NCI-H2107 treated with DMSO at 0.1 percent for 48 hours (cell line): Measurements from ENCODE around the gene PPP6R3.
A peak's percentile ranks its signal among the peaks of the same experiment; 100 is the strongest.

Experiments
- DNase-seq: peaks from one replicate; lab custom pipeline; 2025; ENCODE audit not compliant: unreplicated experiment; lab: John Stamatoyannopoulos, UW

The PPP6R3 gene, protein sequence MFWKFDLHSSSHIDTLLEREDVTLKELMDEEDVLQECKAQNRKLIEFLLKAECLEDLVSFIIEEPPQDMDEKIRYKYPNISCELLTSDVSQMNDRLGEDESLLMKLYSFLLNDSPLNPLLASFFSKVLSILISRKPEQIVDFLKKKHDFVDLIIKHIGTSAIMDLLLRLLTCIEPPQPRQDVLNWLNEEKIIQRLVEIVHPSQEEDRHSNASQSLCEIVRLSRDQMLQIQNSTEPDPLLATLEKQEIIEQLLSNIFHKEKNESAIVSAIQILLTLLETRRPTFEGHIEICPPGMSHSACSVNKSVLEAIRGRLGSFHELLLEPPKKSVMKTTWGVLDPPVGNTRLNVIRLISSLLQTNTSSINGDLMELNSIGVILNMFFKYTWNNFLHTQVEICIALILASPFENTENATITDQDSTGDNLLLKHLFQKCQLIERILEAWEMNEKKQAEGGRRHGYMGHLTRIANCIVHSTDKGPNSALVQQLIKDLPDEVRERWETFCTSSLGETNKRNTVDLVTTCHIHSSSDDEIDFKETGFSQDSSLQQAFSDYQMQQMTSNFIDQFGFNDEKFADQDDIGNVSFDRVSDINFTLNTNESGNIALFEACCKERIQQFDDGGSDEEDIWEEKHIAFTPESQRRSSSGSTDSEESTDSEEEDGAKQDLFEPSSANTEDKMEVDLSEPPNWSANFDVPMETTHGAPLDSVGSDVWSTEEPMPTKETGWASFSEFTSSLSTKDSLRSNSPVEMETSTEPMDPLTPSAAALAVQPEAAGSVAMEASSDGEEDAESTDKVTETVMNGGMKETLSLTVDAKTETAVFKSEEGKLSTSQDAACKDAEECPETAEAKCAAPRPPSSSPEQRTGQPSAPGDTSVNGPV

GRCh38 chr11:68460741-68461574, at the start of gene PPP6R3:
Gene PPP6R3, plus strand, starts transcription at chr11:68460752. Its CDS starts 76,913 bp downstream, at chr11:68537665.
- no peak for DNase-seq

DNA sequence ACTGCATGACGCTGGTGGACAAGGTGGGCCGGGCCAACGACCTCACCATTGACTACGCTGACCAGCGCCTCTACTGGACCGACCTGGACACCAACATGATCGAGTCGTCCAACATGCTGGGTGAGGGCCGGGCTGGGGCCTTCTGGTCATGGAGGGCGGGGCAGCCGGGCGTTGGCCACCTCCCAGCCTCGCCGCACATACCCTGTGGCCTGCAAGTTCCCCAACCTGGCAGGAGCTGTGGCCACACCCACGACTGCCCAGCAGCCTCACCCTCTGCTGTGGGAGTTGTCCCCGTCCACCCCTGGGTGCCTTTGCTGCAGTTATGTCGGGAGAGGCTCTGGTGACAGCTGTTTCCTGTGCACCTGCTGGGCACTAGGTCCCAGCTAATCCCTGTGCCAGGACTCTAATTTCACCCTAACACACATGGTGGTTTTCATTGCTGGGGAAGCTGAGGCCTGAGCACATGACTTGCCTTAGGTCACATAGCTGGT, 49.0 kb upstream of the PPP6R3 start:
- DNase-seq: no peak

DNA sequence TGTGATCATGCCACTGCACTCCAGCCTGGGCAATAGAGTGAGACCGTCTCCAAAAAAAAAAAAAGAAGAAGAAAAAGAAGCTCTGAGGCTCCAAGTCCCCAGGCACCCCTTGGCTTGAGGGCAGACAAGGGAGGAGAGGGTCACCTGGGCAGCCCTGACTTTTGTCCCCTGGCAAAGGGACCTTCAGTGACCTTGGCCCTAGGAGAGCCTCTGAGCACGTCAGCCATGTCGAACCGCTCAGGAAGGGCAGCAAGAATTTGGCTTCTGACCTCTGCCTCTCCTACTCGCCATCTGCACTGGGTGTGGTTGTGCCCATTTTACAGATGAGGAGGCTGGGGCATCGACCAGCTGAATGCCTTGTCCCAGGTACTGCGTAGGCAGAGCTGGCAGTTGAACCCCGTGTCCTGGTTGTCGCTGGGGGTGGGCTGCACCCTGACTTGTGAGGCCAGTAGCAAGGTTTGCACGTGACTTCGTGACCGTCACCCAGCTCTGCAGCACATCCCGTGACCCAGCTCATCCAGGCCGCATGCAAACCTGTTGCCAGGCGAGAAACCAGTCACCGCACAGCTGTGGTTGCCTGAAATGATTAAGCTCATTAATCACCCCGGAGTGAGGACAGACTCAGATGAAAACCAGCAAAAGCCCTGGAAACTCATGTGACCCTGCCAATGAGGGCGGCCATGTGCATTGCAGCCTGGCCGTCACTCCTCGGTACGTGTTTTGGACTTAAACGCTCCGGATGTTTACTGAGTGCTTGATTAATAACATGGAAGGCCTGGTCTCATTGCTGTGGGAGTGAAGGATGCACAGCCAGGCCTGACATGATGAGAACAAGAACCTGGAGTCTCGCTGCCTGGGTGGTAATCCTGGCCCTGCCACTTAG, 47.7 kb upstream of the PPP6R3 start:
- no peak for DNase-seq

GRCh38 chr11:68413591-68413999, 47.0 kb upstream of the PPP6R3 start:
- DNase-seq: no peak

DNA sequence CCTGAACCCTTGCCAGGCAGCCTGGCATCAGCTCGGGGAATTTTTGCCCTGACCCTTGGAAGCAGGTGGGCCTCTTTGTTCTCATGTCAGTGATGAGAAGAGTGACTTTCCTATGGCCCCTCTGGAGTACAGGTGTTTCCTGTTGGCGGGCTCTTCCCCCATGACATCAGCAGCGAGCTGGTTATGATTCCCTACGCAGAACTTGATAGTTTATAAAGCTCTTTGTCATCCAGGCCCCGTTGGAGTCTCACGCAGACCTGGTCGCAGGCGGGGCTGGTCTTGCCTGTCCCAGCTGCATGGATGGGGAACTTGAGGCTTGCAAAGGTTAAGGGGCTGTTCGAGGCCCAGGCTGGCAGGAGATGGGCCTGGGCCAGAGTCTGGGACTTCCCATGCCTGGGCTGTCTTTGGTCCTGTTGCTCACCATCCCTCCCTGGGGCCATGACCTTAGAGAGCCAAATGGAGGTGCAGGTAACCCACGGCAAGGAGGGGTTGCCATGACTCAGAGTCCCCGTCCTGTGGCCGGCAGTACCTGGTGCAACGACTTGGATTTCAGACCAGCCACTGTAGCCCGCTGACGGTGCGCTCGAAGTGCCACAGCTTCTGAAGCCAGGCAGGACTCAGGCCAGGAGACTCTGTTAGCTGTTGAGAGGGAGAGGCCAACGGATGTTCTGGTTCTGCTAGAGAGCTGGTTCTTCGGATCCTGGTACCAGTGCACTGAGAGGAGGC, 45.9 kb upstream of the PPP6R3 start:
- DNase-seq: no peak

DNA sequence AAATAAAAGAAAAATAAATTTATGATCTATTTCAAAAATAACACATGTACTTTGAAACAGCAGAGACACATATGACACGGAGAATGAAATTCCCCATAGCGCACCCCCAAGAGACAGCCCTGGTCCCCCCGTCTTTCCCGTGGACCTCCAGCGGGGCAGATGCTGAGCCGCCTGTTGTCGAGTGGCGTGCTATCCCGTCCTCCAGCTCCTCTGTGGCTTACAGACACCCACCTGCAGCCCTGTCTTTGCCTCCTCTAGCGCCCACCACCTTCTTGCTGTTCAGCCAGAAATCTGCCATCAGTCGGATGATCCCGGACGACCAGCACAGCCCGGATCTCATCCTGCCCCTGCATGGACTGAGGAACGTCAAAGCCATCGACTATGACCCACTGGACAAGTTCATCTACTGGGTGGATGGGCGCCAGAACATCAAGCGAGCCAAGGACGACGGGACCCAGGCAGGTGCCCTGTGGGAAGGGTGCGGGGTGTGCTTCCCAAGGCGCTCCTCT, 44.4 kb upstream of the PPP6R3 start:
- DNase-seq: no peak

DNA sequence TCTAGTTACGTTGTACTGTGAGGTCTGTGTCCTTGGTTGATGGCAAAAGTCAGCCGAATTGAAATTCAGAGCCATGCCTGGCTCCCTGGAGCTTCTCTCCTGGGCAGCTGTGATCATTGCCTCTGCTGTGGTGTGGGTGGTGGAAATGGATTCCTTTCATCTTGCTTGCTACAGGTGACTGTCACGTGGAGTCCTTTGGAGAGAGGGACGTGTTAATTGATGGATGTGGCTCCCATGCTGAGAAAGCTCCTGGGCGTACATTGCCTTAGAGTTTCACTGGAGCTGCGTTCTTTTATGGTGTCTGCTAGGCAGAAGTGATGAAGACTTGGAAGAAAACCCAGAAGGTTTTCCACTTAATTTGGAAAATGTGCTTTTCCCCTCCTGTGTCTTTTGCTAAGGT, 41.9 kb upstream of the PPP6R3 start:
- peak; percentile 50 for DNase-seq

- no peak for DNase-seq
Measured at GRCh38 chr11:68420171-68420570, 40.4 kb upstream of the PPP6R3 start.

DNA sequence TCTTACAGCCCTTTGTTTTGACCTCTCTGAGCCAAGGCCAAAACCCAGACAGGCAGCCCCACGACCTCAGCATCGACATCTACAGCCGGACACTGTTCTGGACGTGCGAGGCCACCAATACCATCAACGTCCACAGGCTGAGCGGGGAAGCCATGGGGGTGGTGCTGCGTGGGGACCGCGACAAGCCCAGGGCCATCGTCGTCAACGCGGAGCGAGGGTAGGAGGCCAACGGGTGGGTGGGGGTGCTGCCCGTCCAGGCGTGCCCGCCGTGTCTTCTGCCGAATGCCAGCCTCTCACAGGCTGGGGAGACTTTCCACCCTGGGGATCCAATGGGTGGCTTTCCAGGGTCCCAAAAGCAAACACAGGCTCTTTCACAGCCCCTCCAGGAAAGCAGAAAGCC, 37.1 kb upstream of the PPP6R3 start:
- no peak for DNase-seq

DNA sequence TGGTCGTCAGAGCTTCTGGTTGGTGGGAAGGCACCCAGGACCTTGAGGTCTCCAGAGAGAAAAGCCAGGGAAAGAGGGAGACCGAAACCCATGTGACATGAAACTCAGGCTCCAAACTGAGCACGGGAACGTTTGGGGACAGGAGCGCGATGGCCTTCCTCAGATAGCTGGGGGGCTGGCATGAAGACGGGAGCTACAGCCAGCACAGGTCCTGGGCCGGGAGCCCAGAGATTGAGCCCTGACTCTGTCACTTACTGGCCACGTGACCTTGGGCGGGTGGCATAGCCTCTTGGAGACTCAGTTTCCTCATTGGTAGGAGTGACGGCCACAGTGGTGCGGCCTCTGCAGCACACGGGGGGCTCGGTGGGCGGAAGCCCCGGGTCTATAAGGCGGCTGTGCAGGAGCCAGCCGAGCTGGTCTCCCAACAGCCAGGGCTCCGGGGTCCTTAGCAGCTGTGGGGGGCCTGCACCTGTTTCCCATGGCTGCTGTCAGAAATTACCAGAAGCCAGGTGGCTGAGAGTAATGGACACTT, 36.4 kb upstream of the PPP6R3 start:
- no peak for DNase-seq

GRCh38 chr11:68424981-68425865, 35.3 kb upstream of the PPP6R3 start:
- no peak for DNase-seq

GRCh38 chr11:68425866-68426380, 34.6 kb upstream of the PPP6R3 start:
- no peak for DNase-seq

DNA sequence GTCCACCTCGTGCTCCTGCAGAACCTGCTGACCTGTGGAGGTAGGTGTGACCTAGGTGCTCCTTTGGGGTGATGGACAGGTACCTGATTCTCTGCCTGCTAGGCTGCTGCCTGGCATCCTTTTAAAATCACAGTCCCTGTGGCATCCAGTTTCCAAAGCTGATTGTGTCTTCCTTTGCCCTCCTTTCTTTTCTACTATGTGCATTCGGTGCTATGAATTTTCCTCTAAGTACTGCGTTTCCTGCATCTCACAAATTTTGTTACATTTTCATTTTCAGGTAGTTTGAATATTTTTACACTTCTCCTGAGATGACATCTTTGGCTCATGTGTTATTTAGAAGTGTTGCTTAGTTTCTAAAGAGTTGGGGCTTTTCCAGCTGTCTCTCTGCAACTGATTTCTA, 30.9 kb upstream of the PPP6R3 start:
- no peak for DNase-seq

GRCh38 chr11:68430384-68430783, 30.2 kb upstream of the PPP6R3 start:
- DNase-seq: no peak

GRCh38 chr11:68430801-68431200, 29.8 kb upstream of the PPP6R3 start:
- peak; percentile 39 for DNase-seq

DNA sequence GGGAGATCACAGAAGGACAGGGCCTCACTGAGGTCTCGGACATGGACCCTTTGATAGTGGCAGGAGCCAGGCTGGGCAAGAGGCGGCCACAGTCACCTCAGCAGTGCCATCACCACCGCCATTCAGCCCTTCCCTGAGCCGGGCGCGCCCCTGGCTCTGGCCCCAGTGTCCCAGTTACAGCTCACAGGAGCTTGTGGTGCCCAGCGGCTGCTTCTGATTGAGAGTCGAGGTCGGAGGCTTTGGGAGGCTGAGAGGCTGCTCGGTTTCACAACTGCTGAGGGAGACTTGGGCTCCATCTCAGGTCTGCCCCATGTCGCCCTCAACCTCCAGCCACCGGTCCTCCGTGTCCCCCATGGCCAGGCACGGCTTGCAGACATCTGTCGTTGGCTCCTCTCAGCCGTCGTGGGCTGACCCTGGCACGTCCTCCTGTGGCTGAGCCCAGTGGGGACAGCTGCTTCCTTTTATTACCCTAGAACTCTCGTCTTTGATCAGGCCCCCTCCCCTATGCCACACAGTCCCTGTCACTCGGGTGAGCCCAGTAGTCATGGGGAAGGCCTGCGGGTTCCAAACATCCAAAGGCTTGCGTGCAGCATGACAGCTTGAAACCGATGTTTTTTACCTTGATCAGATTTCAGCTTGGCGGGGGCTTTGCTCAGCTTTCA, 28.4 kb upstream of the PPP6R3 start:
- no peak for DNase-seq

DNA sequence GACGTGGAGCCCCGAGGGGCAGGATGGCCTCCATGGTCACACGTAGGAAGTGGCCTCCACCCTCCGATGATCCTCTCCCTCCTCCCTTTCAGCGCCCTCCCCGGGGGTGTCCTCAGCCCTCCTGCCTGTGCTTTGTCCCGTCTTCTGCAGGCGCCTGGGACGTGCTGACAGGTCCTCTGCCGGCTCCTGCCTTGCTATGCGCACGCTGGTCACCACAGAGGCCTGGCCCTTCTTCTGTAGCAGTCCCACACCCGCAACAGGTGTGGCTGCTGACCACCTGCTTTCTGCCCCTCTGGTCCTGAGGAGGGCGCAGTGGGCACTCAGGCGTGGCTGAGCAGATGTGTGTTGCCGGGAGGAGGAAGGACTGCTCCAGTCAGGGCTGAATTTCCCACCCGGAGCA, 27.7 kb upstream of the PPP6R3 start:
- no peak for DNase-seq
